ENCODE data around the gene C1QTNF4.

C1QTNF4 gene

DNA sequence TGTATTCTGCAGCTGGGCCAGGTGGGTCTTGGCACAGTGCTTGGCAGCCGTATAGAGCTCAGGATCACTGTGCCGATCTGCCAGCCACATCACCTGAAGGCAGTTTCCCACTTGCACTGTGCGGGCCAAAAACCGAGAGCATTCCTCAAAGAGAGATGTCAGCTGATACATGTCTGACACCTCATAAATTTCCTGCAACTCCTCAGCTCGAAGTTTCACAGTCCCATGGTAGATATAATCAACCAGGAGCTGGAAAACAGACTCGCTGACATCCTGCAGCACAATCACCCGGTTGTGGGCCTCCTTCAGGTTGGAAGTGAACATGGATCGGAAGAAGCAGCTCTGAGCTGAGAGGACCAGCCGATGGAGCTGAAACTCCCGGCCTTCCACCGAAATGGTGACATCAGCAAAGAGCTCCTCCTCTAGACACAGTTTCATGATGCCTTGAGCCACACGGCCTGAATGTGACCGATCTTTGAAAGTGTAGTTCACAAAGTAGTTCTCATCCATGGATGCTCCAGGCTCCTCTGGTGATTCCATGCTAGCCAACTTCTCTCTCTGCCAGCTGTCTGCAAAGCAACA is 16.7 kb downstream of the C1QTNF4 start:
- DNase-seq (ENCODE audit: low read depth): no peak
- TF ChIP-seq, protein P1, sequence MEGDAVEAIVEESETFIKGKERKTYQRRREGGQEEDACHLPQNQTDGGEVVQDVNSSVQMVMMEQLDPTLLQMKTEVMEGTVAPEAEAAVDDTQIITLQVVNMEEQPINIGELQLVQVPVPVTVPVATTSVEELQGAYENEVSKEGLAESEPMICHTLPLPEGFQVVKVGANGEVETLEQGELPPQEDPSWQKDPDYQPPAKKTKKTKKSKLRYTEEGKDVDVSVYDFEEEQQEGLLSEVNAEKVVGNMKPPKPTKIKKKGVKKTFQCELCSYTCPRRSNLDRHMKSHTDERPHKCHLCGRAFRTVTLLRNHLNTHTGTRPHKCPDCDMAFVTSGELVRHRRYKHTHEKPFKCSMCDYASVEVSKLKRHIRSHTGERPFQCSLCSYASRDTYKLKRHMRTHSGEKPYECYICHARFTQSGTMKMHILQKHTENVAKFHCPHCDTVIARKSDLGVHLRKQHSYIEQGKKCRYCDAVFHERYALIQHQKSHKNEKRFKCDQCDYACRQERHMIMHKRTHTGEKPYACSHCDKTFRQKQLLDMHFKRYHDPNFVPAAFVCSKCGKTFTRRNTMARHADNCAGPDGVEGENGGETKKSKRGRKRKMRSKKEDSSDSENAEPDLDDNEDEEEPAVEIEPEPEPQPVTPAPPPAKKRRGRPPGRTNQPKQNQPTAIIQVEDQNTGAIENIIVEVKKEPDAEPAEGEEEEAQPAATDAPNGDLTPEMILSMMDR (IDR thresholded peaks at IDR 0.05; ENCODE audit: insufficient read depth, low read depth, low read length, missing control alignments): no peak
- H3K4me3 ChIP-seq (ENCODE audit: low read length): peak overlapping the region; percentile 70

- TF ChIP-seq, protein P1 (IDR thresholded peaks at IDR 0.05; ENCODE audit: insufficient read depth, low read depth, low read length, missing control alignments): no peak
- no peak for DNase-seq (ENCODE audit: low read depth)
Measured at GRCh38 chr11:47573321-47573720, 20.9 kb downstream of the C1QTNF4 start.

DNA sequence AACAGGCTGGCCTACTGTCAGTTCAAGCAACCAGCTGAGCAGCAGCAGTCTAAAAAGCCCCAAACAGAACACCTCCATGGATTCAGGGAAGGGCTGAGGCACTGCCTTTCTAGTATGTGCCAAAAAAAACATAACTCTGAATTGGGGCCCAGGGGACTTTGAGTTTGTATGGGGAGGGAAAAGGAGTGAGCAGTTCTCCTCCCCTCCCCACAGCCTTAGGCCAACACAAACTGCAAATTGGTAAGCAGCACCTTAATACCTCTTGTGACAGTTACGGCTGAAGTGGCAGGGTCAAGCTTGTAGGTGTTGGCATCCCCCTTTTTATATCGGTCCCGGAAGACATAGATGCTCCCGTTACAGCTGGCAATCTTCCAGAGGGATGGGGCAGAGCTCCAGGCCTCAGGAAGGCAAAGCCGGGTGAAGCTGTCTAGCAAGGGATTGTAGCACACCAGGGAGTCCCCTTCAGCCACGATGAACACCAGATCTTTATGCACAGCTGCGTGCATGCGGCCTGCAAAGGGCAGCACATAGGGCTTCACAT is 21.4 kb downstream of the C1QTNF4 start:
- DNase-seq (ENCODE audit: low read depth): no peak
- H3K4me3 ChIP-seq (ENCODE audit: low read length): no peak overlapping the region
- TF ChIP-seq, protein P1 (IDR thresholded peaks at IDR 0.05; ENCODE audit: insufficient read depth, low read depth, low read length, missing control alignments): no peak

More at GRCh38 chr11:47573321-47573720, 20.9 kb downstream of the C1QTNF4 start:
- H3K4me3 ChIP-seq (ENCODE audit: low read length): no peak overlapping the region

GRCh38 chr11:47571895-47572294 is 22.3 kb downstream of the C1QTNF4 start:
- TF ChIP-seq, protein P1 (IDR thresholded peaks at IDR 0.05; ENCODE audit: insufficient read depth, low read depth, low read length, missing control alignments): no peak
- DNase-seq (ENCODE audit: low read depth): peak; percentile 64
- H3K4me3 ChIP-seq (ENCODE audit: low read length): no peak overlapping the region

GRCh38 chr11:47571357-47571729 is 22.9 kb downstream of the C1QTNF4 start:
- H3K4me3 ChIP-seq (ENCODE audit: low read length): no peak overlapping the region
- TF ChIP-seq, protein P1 (IDR thresholded peaks at IDR 0.05; ENCODE audit: insufficient read depth, low read depth, low read length, missing control alignments): no peak
- DNase-seq (ENCODE audit: low read depth): no peak

DNA sequence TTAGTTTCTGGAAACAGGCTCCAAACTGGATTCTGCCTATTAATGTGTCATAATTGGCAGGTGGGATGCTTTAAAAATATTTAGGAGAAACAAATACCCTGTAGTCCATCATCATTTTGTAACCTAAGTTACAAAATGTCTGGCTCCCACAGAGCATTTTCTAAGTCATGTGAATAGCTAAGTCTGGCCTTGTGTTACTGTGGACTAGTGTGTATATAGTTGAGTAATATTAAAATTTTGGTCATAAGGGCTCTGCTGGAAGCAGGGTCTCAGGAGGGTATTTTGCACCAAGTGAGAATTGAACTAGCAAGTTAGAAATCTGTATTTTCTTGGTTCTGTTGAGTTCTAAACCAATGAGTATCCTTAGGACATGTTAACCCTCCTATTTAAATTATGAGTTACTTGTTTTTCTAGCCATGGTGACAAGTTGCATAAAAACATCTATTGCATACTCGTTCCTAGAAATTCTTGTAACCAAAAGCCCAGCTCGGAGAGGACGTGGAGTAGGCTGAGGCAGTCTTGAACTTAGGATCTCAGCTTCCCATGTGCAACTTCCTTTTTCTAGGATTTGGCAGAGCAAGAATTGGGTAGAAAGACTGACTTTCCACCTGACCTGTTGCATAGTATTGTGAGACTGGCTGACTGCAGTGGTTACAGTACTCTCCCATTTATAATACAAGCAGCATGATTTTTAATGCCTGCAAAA is 23.4 kb downstream of the C1QTNF4 start:
- no peak for DNase-seq (ENCODE audit: low read depth)
- TF ChIP-seq, protein P1 (IDR thresholded peaks at IDR 0.05; ENCODE audit: insufficient read depth, low read depth, low read length, missing control alignments): no peak
- no peak overlapping the region for H3K4me3 ChIP-seq (ENCODE audit: low read length)

All from epithelial cell of esophagus (primary cell).